OCI-LY3 (cell line): Measurements from ENCODE around the gene IFNL1.

Experiments used
- CTCF ChIP-seq: fragments of 200-600, 300-600 bp; sonication (generic); IDR thresholded peaks from 2 replicates; pipeline ENCODE4 v1.5.1; 2014; ENCODE audit warnings: antibody characterized with exemption, low read length, low read depth
- EZH2phosphoT487 ChIP-seq: fragments of 200-600 bp; shearing (Covaris generic); IDR thresholded peaks from 2 replicates; pipeline ENCODE4 v1.6.1; 2018; ENCODE audit warnings: antibody characterized with exemption, mixed run types, low read depth

GRCh38 chr19:39246951-39247669 lies 49.1 kb upstream of the IFNL1 start:
- TF ChIP-seq CTCF: no peak
- TF ChIP-seq EZH2phosphoT487: no peak
